Upper lobe of right lung (tissue), 1 donor: Measurements from ENCODE around the gene TMEM89. TPM values are rescaled to one million over a fixed set of nuclear protein-coding genes. Genes with fewer than 3 reads are reported as not detected.

Experiments used
- ATAC-seq: fragments of 200-7000 bp; cut with Tn5 transposase; one replicate; pipeline ENCODE4 v1.9.1; 2020; ENCODE audit warnings: mild to moderate bottlenecking, moderate library complexity
- DNase-seq: peaks from one replicate; pipeline ENCODE4 v3.0.0-alpha.2; 2020
- H3K27ac ChIP-seq: fragments of 200-600 bp; one replicate; pipeline ENCODE4 v1.8.0; 2022
- H3K27me3 ChIP-seq: fragments of 200-600 bp; one replicate; pipeline ENCODE4 v1.8.0; 2022; ENCODE audit warnings: mild to moderate bottlenecking
- H3K36me3 ChIP-seq: fragments of 200-600 bp; one replicate; pipeline ENCODE4 v1.8.0; 2022
- H3K4me1 ChIP-seq: fragments of 200-600 bp; one replicate; pipeline ENCODE4 v1.8.0; 2022
- H3K4me3 ChIP-seq: fragments of 200-600 bp; one replicate; pipeline ENCODE4 v1.8.0; 2022; ENCODE audit warnings: mild to moderate bottlenecking
- H3K9me3 ChIP-seq: fragments of 200-600 bp; one replicate; pipeline ENCODE4 v1.8.0; 2022
- CTCF ChIP-seq: fragments of 200-600 bp; IDR thresholded peaks from one replicate; pipeline ENCODE4 v1.8.0; 2022; ENCODE audit warnings: antibody characterized with exemption
- intact Hi-C: fragments of 100-400 bp; cut with DNase I; formaldehyde crosslinking; loops from one replicate; pipeline ENCODE4 v1.11.0; 2022
- total RNA-seq: library from RNA; stranded (reverse); fragmentation: NEBNext Ultra II Directional; extraction: Animal tissue kit (Norgen Biotek cat#: 25700); gene quantifications from one replicate; pipeline ENCODE4 v1.2.1, GENCODE V29; 2021
- donor health status: DM: no; HTN: yes; CAD: no; lungs with severe emphysema.

The TMEM89 gene
- total RNA-seq, 1 donor from 2014 or later = not detected

- ATAC-seq = no peak
- Histone ChIP-seq H3K4me1 (peaks cover 3% of the 10 kb centered on the region), H3K9me3 (no peaks in the 10 kb centered on the region), H3K27ac (no peak overlapping the region), H3K4me3 (no peak overlapping the region), H3K36me3 (no peaks in the 10 kb centered on the region), H3K27me3 (peaks cover 13% of the 10 kb centered on the region)
- intact Hi-C loops = no loop called here
- no peak for DNase-seq
- TF ChIP-seq CTCF = no peak
Measured at GRCh38 chr3:48591436-48591835, 30.1 kb downstream of the TMEM89 start.

- DNase-seq (no peak), ATAC-seq (no peak)
- no peak overlapping the region for H3K27ac ChIP-seq
- H3K4me1 ChIP-seq = no peaks in the 10 kb centered on the region
- peaks cover 5% of the 10 kb centered on the region for H3K27me3 ChIP-seq
- no peaks in the 10 kb centered on the region for H3K9me3 ChIP-seq
- intact Hi-C loops = no loop called here
- H3K36me3 ChIP-seq = no peaks in the 10 kb centered on the region
- no peak for TF ChIP-seq CTCF
- no peak overlapping the region for H3K4me3 ChIP-seq
Measured at GRCh38 chr3:48588230-48588629, 33.3 kb downstream of the TMEM89 start.

GRCh38 chr3:48587686-48588085 is 33.9 kb downstream of the TMEM89 start:
- no peak overlapping the region for H3K27ac ChIP-seq
- no peaks in the 10 kb centered on the region for H3K36me3 ChIP-seq
- DNase-seq = no peak
- intact Hi-C loops = no loop called here
- H3K4me1 ChIP-seq = no peaks in the 10 kb centered on the region
- H3K9me3 ChIP-seq = no peaks in the 10 kb centered on the region
- H3K27me3 ChIP-seq = peaks cover 4% of the 10 kb centered on the region
- H3K4me3 ChIP-seq = no peak overlapping the region
- TF ChIP-seq CTCF = no peak
- no peak for ATAC-seq

- no peak for DNase-seq
- H3K27ac ChIP-seq = no peak overlapping the region
- TF ChIP-seq CTCF = no peak
- ATAC-seq = no peak
- no peaks in the 10 kb centered on the region for H3K4me1 ChIP-seq
- intact Hi-C loops = no loop called here
- no peak overlapping the region for H3K4me3 ChIP-seq
- H3K27me3 ChIP-seq = no peaks in the 10 kb centered on the region
- H3K36me3 ChIP-seq = no peaks in the 10 kb centered on the region
- H3K9me3 ChIP-seq = no peaks in the 10 kb centered on the region
Measured at GRCh38 chr3:48585411-48585810, 36.2 kb downstream of the TMEM89 start.

GRCh38 chr3:48584836-48585235 is 36.7 kb downstream of the TMEM89 start:
- TF ChIP-seq CTCF = no peak
- intact Hi-C loops = no loop called here
- no peak overlapping the region for H3K27ac ChIP-seq
- H3K9me3 ChIP-seq = no peaks in the 10 kb centered on the region
- no peak for DNase-seq
- H3K4me3 ChIP-seq = no peak overlapping the region
- H3K4me1 ChIP-seq = no peaks in the 10 kb centered on the region
- no peaks in the 10 kb centered on the region for H3K36me3 ChIP-seq
- ATAC-seq = no peak
- H3K27me3 ChIP-seq = no peaks in the 10 kb centered on the region
